HG03108 (cell line): ENCODE measurements around the gene PZP.

Experiments
- ATAC-seq: cut with Tn5 transposase; IDR thresholded peaks from one replicate; pipeline ENCODE4 v1.9.1; 2021; ENCODE audit warnings: moderate library complexity; ENCODE audit not compliant: unreplicated experiment

The PZP gene

GRCh38 chr12:9106610-9107541 lies 101.3 kb downstream of the PZP start:
- ATAC-seq = no peak

- no peak for ATAC-seq
Observed at GRCh38 chr12:9106067-9106466, 102.1 kb downstream of the PZP start.

DNA sequence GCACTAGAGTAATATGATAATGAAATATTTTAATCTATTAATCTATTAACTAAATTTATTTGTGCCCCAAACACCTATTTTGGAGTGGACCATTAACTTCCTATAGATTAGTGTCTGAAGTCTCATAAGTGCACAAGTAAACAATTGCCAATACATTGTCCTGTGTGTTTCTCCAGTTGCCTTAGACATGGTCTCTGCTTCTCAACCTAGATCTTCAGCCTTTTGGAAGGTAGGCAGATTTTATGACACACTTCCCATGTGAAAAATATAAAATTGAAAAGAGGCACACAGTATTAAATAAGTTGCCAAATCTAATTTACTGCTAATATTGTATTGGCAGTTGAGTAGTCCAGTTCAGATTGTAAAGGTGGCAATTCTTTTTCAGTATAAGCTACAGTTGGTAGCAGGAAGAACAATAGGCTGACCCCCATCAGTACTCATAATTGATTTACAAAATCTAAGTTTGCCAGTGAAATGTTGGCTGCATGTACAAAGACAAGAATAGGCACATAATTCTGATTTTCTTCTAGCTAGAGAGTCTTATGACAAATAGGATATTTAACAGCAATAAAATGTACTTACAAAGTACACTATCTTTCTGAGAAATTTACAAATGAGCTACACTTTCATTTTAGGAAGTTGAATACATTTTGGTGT lies 103.3 kb downstream of the PZP start:
- no peak for ATAC-seq

DNA sequence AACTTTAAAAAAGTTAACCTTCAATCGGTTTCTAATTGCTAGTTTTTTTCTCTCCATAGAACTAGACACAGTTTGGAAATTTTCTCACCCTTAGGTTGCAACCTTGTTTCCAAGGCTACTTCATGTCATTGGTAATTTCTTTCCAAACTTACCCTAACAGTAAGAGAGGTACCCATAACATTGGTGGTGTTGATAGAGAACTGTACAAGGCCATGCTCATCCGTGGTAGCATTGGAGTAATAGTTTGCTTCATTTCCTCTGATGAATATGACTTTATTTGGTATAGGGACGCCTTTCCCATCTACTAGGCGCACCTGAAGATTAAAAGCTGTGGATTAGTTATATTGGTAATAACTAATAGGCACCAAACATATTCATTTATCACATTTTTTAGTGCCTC lies 104.1 kb downstream of the PZP start:
- ATAC-seq = no peak

DNA sequence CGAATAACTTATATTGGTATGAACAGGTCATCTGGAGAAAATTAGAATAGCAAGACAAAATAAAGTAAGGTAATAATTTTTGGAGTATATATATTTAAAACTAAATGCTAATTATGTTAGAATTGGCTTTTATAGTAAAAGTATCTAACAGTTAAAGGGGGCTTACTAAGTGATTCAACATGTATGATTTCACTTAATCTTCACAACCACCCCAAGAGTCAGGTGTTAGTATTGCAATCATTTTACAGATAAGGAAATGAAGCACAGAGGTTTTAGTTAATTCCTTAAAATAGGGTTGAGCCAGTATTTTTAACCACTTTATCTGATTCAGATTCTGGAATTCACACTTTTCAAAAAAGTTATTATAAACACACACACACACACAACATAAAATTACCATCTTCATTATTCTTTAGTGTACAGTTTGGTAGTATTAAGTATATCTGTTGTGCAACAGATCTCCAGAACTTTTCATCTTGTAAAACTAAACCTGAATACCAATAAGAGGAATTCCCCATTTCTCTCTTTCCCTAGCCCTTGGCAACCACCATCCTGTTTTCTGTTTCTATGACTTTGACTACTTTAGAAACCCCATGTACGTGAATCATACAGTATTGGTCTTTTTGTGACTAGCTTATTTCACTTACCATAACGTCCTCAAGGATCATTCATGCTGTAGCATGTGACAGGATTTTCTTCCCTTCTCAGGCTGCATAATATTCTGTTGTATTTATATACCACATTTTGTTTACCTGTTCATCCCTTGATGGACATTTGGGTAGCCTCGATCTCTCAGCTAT lies 104.9 kb downstream of the PZP start:
- no peak for ATAC-seq

- ATAC-seq = no peak
Observed at GRCh38 chr12:9101018-9101687, 107.0 kb downstream of the PZP start.

DNA sequence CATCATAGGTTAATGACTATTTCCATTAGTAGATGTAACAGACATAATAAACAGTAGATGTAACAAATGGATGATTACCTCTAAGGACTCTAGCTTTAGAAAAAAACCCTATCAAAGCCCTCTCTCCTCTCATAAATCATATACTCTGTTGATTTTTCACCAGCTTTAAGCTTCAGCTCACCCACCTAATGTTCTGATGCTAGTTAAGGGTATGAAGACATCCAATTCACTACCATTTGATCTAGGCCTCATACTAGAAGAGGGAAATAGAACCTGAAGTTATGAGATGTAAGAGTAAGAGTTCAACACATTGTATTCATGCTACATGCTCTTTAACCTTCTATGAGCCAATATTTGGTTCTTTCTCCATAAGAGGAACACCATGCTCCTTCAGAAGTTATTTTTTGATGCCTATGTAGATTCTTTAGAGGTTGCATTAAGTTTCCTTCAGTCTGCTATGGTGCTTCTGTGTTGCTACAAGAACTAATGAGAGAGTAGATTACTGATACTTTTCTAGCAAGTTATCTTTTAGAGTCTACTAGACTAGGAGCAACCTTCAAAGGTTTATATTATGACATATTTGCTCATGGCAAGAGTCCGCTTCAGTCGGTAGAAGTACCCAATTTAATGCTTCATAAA lies 108.5 kb downstream of the PZP start:
- no peak for ATAC-seq
